Loucy (cell line): ENCODE measurements around the gene RAB33A.

Experiments used
- H2AFZ ChIP-seq: fragments of 200-600 bp; sonication (generic); 2 replicates; pipeline ENCODE4 v1.6.0; 2016; ENCODE audit warnings: antibody characterized with exemption, mild to moderate bottlenecking, low read length, moderate library complexity
- H3F3A ChIP-seq: fragments of 200-600 bp; 2 replicates; pipeline ENCODE4 v1.6.0; 2016; ENCODE audit warnings: antibody characterized with exemption, low read depth, mild to moderate bottlenecking
- H3K27me3 ChIP-seq: fragments of 200-600 bp; sonication (generic); 2 replicates; pipeline ENCODE4 v1.6.1; 2014; ENCODE audit warnings: low read length, mild to moderate bottlenecking; ENCODE audit not compliant: insufficient read depth, poor library complexity, severe bottlenecking
- H3K36me3 ChIP-seq: fragments of 200-600 bp; sonication (generic); 2 replicates; pipeline ENCODE4 v1.6.1; 2016; ENCODE audit warnings: low read length; ENCODE audit not compliant: insufficient read depth
- H3K4me1 ChIP-seq: fragments of 200-600 bp; sonication (generic); 2 replicates; pipeline ENCODE4 v1.5.1; 2014; ENCODE audit warnings: low read length, mild to moderate bottlenecking; ENCODE audit not compliant: insufficient read depth, poor library complexity, severe bottlenecking
- H3K4me2 ChIP-seq: fragments of 200-600 bp; sonication (generic); 2 replicates; pipeline ENCODE4 v1.6.0; 2014; ENCODE audit warnings: antibody characterized with exemption, low read length, low read depth, mild to moderate bottlenecking; ENCODE audit not compliant: poor library complexity, severe bottlenecking
- H3K4me3 ChIP-seq: fragments of 200-600 bp; sonication (generic); 2 replicates; pipeline ENCODE4 v1.5.1; 2014; ENCODE audit warnings: low read length, mild to moderate bottlenecking, mixed read lengths; ENCODE audit not compliant: poor library complexity, severe bottlenecking
- H3K79me2 ChIP-seq: fragments of 200-600 bp; sonication (generic); 2 replicates; pipeline ENCODE4 v1.6.1; 2014; ENCODE audit warnings: low read length; ENCODE audit not compliant: insufficient read depth
- H3K9ac ChIP-seq: fragments of 200-600 bp; sonication (generic); 2 replicates; pipeline ENCODE4 v1.6.0; 2014; ENCODE audit warnings: mild to moderate bottlenecking, low read depth, low read length, moderate library complexity; ENCODE audit not compliant: poor library complexity, severe bottlenecking
- H3K9me2 ChIP-seq: fragments of 200-600 bp; sonication (generic); replicated peaks from 2 replicates; pipeline ENCODE4 v1.6.1; 2016; ENCODE audit warnings: low read depth, low read length, mixed read lengths
- H3K9me3 ChIP-seq: fragments of 200-600 bp; sonication (generic); 2 replicates; pipeline ENCODE4 v1.6.1; 2014; ENCODE audit warnings: mild to moderate bottlenecking, antibody characterized with exemption, low read length, low read depth; ENCODE audit not compliant: insufficient read depth
- H4K20me1 ChIP-seq: fragments of 200-600 bp; sonication (generic); 2 replicates; pipeline ENCODE4 v1.6.0; 2014; ENCODE audit warnings: antibody characterized with exemption, low read length, mild to moderate bottlenecking; ENCODE audit not compliant: insufficient read depth, poor library complexity, severe bottlenecking
- EZH2phosphoT487 ChIP-seq: fragments of 200-600 bp; IDR thresholded peaks from 2 replicates; pipeline ENCODE4 v1.6.1; 2018; ENCODE audit warnings: antibody characterized with exemption, mild to moderate bottlenecking, moderate library complexity, borderline replicate concordance
- TF ChIP-seq, protein P1 (sequence below): fragments of 200-600 bp; sonication (generic); conservative IDR thresholded peaks from 2 replicates; pipeline ENCODE4 v1.5.1; 2014; ENCODE audit warnings: mild to moderate bottlenecking, antibody characterized with exemption, low read length

The RAB33A gene

DNA sequence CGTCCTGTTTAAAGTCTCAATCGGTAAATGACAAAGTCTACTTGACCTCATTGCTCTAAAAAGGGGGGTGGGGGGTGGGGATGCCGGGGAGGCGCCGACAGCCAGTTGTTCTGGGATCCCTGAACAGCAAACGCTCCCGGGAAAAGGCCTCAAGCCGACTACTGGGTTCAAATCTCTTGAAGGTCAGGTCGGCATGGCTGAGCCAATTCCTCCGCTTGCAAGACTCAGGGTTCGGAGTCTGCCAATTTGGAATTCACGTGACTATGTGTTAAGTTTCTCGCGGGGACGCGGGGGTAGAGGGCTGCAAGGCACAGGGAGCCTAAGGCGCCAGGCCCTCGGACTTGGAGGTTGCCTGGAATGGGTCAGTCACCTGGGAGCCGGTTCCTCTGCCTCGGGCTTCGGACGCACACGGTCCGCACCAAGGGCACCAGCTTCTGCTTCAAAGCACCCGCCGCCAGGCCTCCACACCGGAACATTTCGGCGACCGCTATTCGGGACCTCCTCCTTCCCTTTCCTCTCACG is 6.5 kb upstream of the RAB33A start:
- Histone ChIP-seq H3K4me1 (peaks cover 17% of the 10 kb centered on the region), H3K9ac (peak overlapping the region; percentile 81), H3K79me2 (peaks cover 59% of the 10 kb centered on the region), H3K4me3 (peak overlapping the region; percentile 80), H3K27me3 (no peaks in the 10 kb centered on the region), H3F3A (no peaks in the 10 kb centered on the region), H4K20me1 (peaks cover 2% of the 10 kb centered on the region), H3K36me3 (no peaks in the 10 kb centered on the region), H3K4me2 (peak overlapping the region; percentile 91), H2AFZ (no peak overlapping the region; the same call in 1 of the 2 replicates), H3K9me2 (no peaks in the 10 kb centered on the region), H3K9me3 (no peaks in the 10 kb centered on the region)
- TF ChIP-seq, protein P1, sequence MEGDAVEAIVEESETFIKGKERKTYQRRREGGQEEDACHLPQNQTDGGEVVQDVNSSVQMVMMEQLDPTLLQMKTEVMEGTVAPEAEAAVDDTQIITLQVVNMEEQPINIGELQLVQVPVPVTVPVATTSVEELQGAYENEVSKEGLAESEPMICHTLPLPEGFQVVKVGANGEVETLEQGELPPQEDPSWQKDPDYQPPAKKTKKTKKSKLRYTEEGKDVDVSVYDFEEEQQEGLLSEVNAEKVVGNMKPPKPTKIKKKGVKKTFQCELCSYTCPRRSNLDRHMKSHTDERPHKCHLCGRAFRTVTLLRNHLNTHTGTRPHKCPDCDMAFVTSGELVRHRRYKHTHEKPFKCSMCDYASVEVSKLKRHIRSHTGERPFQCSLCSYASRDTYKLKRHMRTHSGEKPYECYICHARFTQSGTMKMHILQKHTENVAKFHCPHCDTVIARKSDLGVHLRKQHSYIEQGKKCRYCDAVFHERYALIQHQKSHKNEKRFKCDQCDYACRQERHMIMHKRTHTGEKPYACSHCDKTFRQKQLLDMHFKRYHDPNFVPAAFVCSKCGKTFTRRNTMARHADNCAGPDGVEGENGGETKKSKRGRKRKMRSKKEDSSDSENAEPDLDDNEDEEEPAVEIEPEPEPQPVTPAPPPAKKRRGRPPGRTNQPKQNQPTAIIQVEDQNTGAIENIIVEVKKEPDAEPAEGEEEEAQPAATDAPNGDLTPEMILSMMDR: no peak
- TF ChIP-seq EZH2phosphoT487: no peak

DNA sequence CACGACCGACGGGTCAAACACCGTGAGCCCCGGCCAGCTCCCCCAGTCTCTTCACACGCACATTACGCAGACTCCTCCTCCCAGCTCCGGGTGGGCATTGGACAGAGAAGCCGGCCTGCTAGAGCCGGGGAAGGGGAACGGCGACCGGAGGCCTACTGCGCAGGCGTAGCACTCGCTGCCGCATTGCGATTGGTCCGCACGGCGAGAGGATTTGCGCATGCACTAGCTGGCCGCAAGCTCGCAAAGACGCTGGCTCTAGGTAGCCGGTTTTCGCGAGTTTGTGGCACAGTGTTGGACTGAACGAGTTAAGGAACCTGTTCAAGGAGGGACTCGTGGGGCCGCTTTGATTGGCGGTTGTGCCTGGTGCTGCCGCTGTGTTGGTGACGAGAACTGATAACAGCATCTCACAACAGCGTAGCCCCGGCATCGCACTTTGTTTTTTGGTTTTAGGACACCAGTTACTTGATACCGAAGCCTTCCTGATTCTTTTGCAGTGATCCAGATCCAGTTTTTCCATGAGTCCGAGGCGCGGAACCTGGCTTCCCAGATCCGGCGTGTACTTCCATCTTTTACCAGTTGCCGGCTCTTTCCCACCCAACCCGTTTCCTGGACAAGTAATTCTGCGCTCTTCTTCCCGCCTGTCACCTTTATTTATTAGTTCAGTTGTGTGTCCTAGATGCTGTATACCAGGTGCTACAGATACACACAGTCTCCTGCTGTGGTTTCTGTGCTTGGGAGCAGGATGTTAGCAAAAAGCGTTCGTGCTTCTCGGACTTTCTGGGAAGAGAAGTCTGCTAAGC is 5.9 kb upstream of the RAB33A start, which contains the start of gene AIFM1:
Gene AIFM1 (minus strand): TSS at position 139 of the 800 bp plus-strand sequence. CDS start 185 bp downstream, outside the sequence.
- H3K4me3 ChIP-seq: peak within 1 kb of the TSS; percentile 80
- peaks cover 57% of the 10 kb centered on the region for H3K79me2 ChIP-seq
- H3K9me3 ChIP-seq: no peaks in the 10 kb centered on the region
- H3K4me2 ChIP-seq: peak within 1 kb of the TSS; percentile 91
- H3F3A ChIP-seq: no peaks in the 10 kb centered on the region
- H3K27me3 ChIP-seq: no peaks in the 10 kb centered on the region
- peaks cover 19% of the 10 kb centered on the region for H3K4me1 ChIP-seq
- H4K20me1 ChIP-seq: peaks cover 2% of the 10 kb centered on the region
- H3K36me3 ChIP-seq: no peaks in the 10 kb centered on the region
- peak within 1 kb of the TSS; percentile 67; the same call in 1 of the 2 replicates for H2AFZ ChIP-seq
- TF ChIP-seq, protein P1: no peak
- TF ChIP-seq EZH2phosphoT487: no peak
- peak within 1 kb of the TSS; percentile 81 for H3K9ac ChIP-seq
- H3K9me2 ChIP-seq: no peaks in the 10 kb centered on the region

DNA sequence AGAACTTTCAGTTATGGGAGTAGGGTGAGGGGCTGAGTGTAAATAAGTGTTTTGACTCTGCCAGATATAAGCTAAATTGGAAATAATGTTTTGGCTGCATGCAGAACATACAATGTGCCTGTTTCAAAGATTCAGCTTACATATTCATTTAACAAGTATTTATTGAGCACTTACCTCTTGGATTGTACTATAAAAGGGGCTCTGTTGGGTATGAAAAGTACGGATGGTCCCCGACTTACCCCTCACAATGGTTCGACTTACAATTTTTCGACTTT is 5.3 kb upstream of the RAB33A start:
- peaks cover 19% of the 10 kb centered on the region for H3K4me1 ChIP-seq
- H3F3A ChIP-seq: no peaks in the 10 kb centered on the region
- H4K20me1 ChIP-seq: peaks cover 2% of the 10 kb centered on the region
- H3K79me2 ChIP-seq: peaks cover 61% of the 10 kb centered on the region
- H3K36me3 ChIP-seq: no peaks in the 10 kb centered on the region
- H3K27me3 ChIP-seq: no peaks in the 10 kb centered on the region
- peak overlapping the region; percentile 86 for H3K4me2 ChIP-seq
- H2AFZ ChIP-seq: 0 out of 2 replicates have a peak overlapping the region, but pooled peaks have one; percentile 46
- TF ChIP-seq, protein P1: no peak
- TF ChIP-seq EZH2phosphoT487: no peak
- no peaks in the 10 kb centered on the region for H3K9me3 ChIP-seq
- peak overlapping the region; percentile 81 for H3K9ac ChIP-seq
- H3K4me3 ChIP-seq: peak overlapping the region; percentile 80
- H3K9me2 ChIP-seq: no peaks in the 10 kb centered on the region
